DND-41 (cell line): Measurements from ENCODE around the gene GATA5.

Experiments used
- ATAC-seq: fragments of 200-7000 bp; cut with Tn5 transposase; 3 replicates; pipeline ENCODE4 v1.9.1; 2021; ENCODE audit warnings: low read depth; ENCODE audit not compliant: insufficient read depth
- DNase-seq: peaks from one replicate; pipeline ENCODE4 v3.0.0-alpha.2; 2020
- H2AFZ ChIP-seq: 2 replicates; pipeline ENCODE4 v1.6.0; 2012; ENCODE audit warnings: low read depth, low read length
- H3K27ac ChIP-seq: 2 replicates; pipeline ENCODE4 v1.5.1; 2012; ENCODE audit warnings: low read length, inconsistent platforms
- H3K27me3 ChIP-seq: fragments of 200-600 bp; sonication (generic); 2 replicates; pipeline ENCODE4 v1.6.0; 2012; ENCODE audit warnings: low read length, mild to moderate bottlenecking, inconsistent platforms; ENCODE audit not compliant: insufficient read depth, poor library complexity
- H3K36me3 ChIP-seq: 2 replicates; pipeline ENCODE4 v1.5.1; 2012; ENCODE audit warnings: low read length, inconsistent platforms; ENCODE audit not compliant: insufficient read depth
- H3K4me1 ChIP-seq: 2 replicates; pipeline ENCODE4 v1.5.1; 2012; ENCODE audit warnings: mild to moderate bottlenecking, low read length; ENCODE audit not compliant: insufficient read depth
- H3K4me2 ChIP-seq: 2 replicates; pipeline ENCODE4 v1.6.0; 2012; ENCODE audit warnings: mild to moderate bottlenecking, moderate library complexity, low read length, inconsistent platforms; ENCODE audit not compliant: insufficient read depth
- H3K4me3 ChIP-seq, 2 experiments: fragments of 200-600 bp in 1 of 2; shearing (Covaris generic) in 1 of 2; 2 replicates each; pipeline ENCODE4 v1.5.1; 2012 to 2016; ENCODE audit warnings: inconsistent platforms in 2 of 2, low read length in 2 of 2, mild to moderate bottlenecking in 2 of 2, low read depth in 1 of 2, moderate library complexity in 1 of 2
- H3K79me2 ChIP-seq: 2 replicates; pipeline ENCODE4 v1.6.0; 2012; ENCODE audit warnings: low read length, inconsistent platforms; ENCODE audit not compliant: insufficient read depth
- H3K9ac ChIP-seq: 2 replicates; pipeline ENCODE4 v1.6.0; 2012; ENCODE audit warnings: low read depth, mild to moderate bottlenecking, inconsistent platforms, low read length, moderate library complexity
- H3K9me3 ChIP-seq: 2 replicates; pipeline ENCODE4 v1.5.1; 2012; ENCODE audit warnings: low read length, moderate library complexity, mild to moderate bottlenecking, inconsistent platforms; ENCODE audit not compliant: insufficient read depth, severe bottlenecking
- H4K20me1 ChIP-seq: 2 replicates; pipeline ENCODE4 v1.6.0; 2012; ENCODE audit warnings: low read length; ENCODE audit not compliant: insufficient read depth
- CTCF ChIP-seq: IDR thresholded peaks from 2 replicates; pipeline ENCODE4 v1.5.1; 2012; ENCODE audit warnings: borderline replicate concordance, low read length, moderate library complexity, mild to moderate bottlenecking; ENCODE audit not compliant: poor library complexity, severe bottlenecking; ENCODE audit errors: extremely low read depth
- EZH2 ChIP-seq: IDR thresholded peaks from 3 replicates; pipeline ENCODE4 v1.6.1; 2012; ENCODE audit warnings: borderline replicate concordance, low read depth, mild to moderate bottlenecking, moderate library complexity, low read length, inconsistent platforms; ENCODE audit not compliant: severe bottlenecking

Gene GATA5

DNA sequence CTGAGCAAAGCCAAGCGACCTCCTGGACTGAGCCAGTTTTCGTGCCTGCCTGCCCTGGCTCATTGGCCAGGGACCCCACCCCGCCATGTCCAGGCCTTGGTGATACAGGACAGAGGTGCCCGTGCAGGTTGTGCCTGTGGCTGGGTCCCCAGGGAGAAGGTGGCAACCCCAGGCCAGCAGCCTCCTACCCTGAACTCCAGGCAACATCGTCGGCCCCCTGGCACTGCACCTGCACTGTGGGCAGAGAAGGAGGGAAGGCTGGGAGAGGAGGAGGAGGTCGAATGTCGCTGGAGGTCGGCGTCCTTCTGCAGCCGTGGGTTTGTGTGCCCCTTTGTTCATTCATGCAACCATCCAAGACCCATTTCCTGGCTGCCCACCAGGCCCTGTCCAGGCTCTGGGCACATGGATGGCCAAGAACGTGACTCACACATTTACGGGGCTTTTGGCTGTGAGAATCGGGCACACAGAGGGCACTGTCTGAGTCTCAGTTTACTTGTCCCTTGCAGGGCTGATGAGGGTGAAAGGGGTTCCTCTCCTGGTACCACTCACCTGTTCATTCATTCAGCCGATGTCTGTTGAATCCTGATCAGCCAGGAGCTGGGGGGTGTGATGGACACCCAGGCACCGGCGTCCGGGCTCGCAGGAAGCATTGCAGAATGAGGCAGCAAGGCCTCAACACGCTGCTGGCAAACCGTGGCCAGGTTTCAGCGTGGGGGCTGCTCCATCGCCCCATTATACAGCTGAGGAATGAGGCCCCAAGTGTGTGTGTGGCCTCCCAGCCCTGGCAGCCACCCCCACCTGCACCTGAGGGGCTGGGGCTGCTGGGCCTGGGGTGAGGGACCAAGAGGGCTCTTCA lies 46.1 kb downstream of the GATA5 start:
- H3K4me3 ChIP-seq, result no peak overlapping the region
- H3K27me3 ChIP-seq, result peaks cover under 1% of the 10 kb centered on the region
- H2AFZ ChIP-seq, result no peak overlapping the region
- no peak for TF ChIP-seq CTCF
- TF ChIP-seq EZH2, result no peak
- peaks cover 14% of the 10 kb centered on the region for H4K20me1 ChIP-seq
- DNase-seq, result no peak
- H3K4me1 ChIP-seq, result no peaks in the 10 kb centered on the region
- H3K27ac ChIP-seq, result no peak overlapping the region
- no peaks in the 10 kb centered on the region for H3K79me2 ChIP-seq
- no peaks in the 10 kb centered on the region for H3K9me3 ChIP-seq
- no peak overlapping the region for H3K9ac ChIP-seq
- no peak for ATAC-seq
- no peak overlapping the region for H3K4me2 ChIP-seq
- H3K36me3 ChIP-seq, result no peaks in the 10 kb centered on the region

- H3K27me3 ChIP-seq, result no peaks in the 10 kb centered on the region
- DNase-seq (no peak), ATAC-seq (no peak)
- H3K36me3 ChIP-seq, result no peaks in the 10 kb centered on the region
- no peak overlapping the region for H3K9ac ChIP-seq
- H3K4me3 ChIP-seq, result no peak overlapping the region
- no peak overlapping the region for H3K4me2 ChIP-seq
- H3K79me2 ChIP-seq, result no peaks in the 10 kb centered on the region
- H3K27ac ChIP-seq, result no peak overlapping the region
- no peak overlapping the region for H2AFZ ChIP-seq
- TF ChIP-seq CTCF (no peak), EZH2 (no peak)
- H4K20me1 ChIP-seq, result peaks cover 13% of the 10 kb centered on the region
- no peaks in the 10 kb centered on the region for H3K4me1 ChIP-seq
- H3K9me3 ChIP-seq, result no peaks in the 10 kb centered on the region
Measured at GRCh38 chr20:62428396-62429295, 47.1 kb downstream of the GATA5 start.

- TF ChIP-seq CTCF, result no peak
- no peak for TF ChIP-seq EZH2
- Histone ChIP-seq H3K27me3 (no peaks in the 10 kb centered on the region), H4K20me1 (peaks cover 12% of the 10 kb centered on the region; the same call in 1 of the 2 replicates), H2AFZ (no peak overlapping the region), H3K4me2 (no peak overlapping the region), H3K27ac (no peak overlapping the region), H3K4me1 (no peaks in the 10 kb centered on the region), H3K79me2 (no peaks in the 10 kb centered on the region), H3K36me3 (no peaks in the 10 kb centered on the region), H3K9me3 (no peaks in the 10 kb centered on the region), H3K9ac (no peak overlapping the region), H3K4me3 (no peak overlapping the region)
- ATAC-seq (no peak), DNase-seq (no peak)
Measured at GRCh38 chr20:62428002-62428372, 47.8 kb downstream of the GATA5 start.
